WTC11 (cell line): ENCODE measurements around the gene SMAD6. TPM values are rescaled to one million over a fixed set of nuclear protein-coding genes. Genes with fewer than 3 reads are reported as not detected.

ENCODE experiments used
- ATAC-seq: fragments of 200-7000 bp; cut with Tn5 transposase; 2 replicates; pipeline ENCODE4 v1.10.0; 2021; ENCODE audit warnings: mild to moderate bottlenecking, moderate library complexity
- CTCF ChIA-PET: fragments of 300-600 bp; sonication (Branson Sonifier 250); formaldehyde crosslinking; loops from one replicate; lab custom pipeline; 2021; ENCODE audit warnings: antibody characterized with exemption; lab: Charles Lee
- POLR2A ChIA-PET: fragments of 350-600 bp; sonication (Branson Sonifier 250); formaldehyde crosslinking; loops from one replicate; lab custom pipeline; 2021; ENCODE audit warnings: antibody characterized with exemption; lab: Charles Lee
- DNase-seq: peaks from one replicate; pipeline ENCODE4 v3.0.0; 2021; ENCODE audit warnings: low spot score
- H3K27ac Mint-ChIP-seq: 2 replicates; pipeline ENCODE4 v1.8.0; 2021; ENCODE audit warnings: mixed read lengths
- H3K27me3 Mint-ChIP-seq: 2 replicates; pipeline ENCODE4 v1.8.0; 2021; ENCODE audit warnings: low read depth, mild to moderate bottlenecking, moderate library complexity, mixed read lengths
- H3K36me3 Mint-ChIP-seq: 2 replicates; pipeline ENCODE4 v1.8.0; 2021; ENCODE audit warnings: mixed read lengths
- H3K4me1 Mint-ChIP-seq: 2 replicates; pipeline ENCODE4 v1.8.0; 2022; ENCODE audit warnings: mixed read lengths
- H3K4me3 Mint-ChIP-seq: 2 replicates; pipeline ENCODE4 v1.8.0; 2021; ENCODE audit warnings: mild to moderate bottlenecking, moderate library complexity, mixed read lengths
- H3K9me3 Mint-ChIP-seq: 2 replicates; pipeline ENCODE4 v1.8.0; 2021; ENCODE audit warnings: mixed read lengths
- AR ChIP-seq: fragments of 250-450 bp; sonication (Bioruptor Pico); IDR thresholded peaks from 2 replicates; pipeline ENCODE4 v1.9.0; 2021; ENCODE audit warnings: mild to moderate bottlenecking
- ATF1 ChIP-seq: sonication (generic); formaldehyde crosslinking; IDR thresholded peaks from 2 replicates; pipeline ENCODE4 v1.8.1; 2023; ENCODE audit warnings: mild to moderate bottlenecking, moderate library complexity, missing genetic modification reagents
- E2F4 ChIP-seq: sonication (generic); formaldehyde crosslinking; IDR thresholded peaks from 2 replicates; pipeline ENCODE4 v1.8.1; 2022; ENCODE audit warnings: low read depth, mild to moderate bottlenecking, moderate library complexity, missing genetic modification reagents, borderline replicate concordance
- EMX1 ChIP-seq: fragments of 250-450 bp; sonication (Bioruptor Pico); IDR thresholded peaks from 2 replicates; pipeline ENCODE4 v1.8.0; 2021; ENCODE audit warnings: mild to moderate bottlenecking
- FOXK1 ChIP-seq: sonication (generic); formaldehyde crosslinking; IDR thresholded peaks from 2 replicates; pipeline ENCODE4 v1.8.0; 2022; ENCODE audit warnings: mild to moderate bottlenecking, moderate library complexity, missing genetic modification reagents
- IRF1 ChIP-seq: sonication (generic); formaldehyde crosslinking; IDR thresholded peaks from 2 replicates; pipeline ENCODE4 v1.8.0; 2023; ENCODE audit warnings: missing genetic modification reagents
- MYBL2 ChIP-seq: sonication (generic); formaldehyde crosslinking; IDR thresholded peaks from 2 replicates; pipeline ENCODE4 v1.8.1; 2023; ENCODE audit warnings: mild to moderate bottlenecking, moderate library complexity, missing genetic modification reagents
- NR3C1 ChIP-seq: sonication (generic); formaldehyde crosslinking; conservative IDR thresholded peaks from 2 replicates; pipeline ENCODE4 v1.8.1; 2023; ENCODE audit warnings: low read depth, mild to moderate bottlenecking, missing genetic modification reagents
- RORB ChIP-seq: fragments of 250-450 bp; sonication (Bioruptor Pico); IDR thresholded peaks from 2 replicates; pipeline ENCODE4 v1.9.0; 2021; ENCODE audit warnings: mild to moderate bottlenecking
- SMAD3 ChIP-seq: sonication (generic); formaldehyde crosslinking; IDR thresholded peaks from 2 replicates; pipeline ENCODE4 v1.8.0; 2022; ENCODE audit warnings: missing genetic modification reagents, mild to moderate bottlenecking, borderline replicate concordance
- SP1 ChIP-seq: sonication (generic); formaldehyde crosslinking; conservative IDR thresholded peaks from 2 replicates; pipeline ENCODE4 v1.8.1; 2022; ENCODE audit warnings: missing genetic modification reagents
- TEAD1 ChIP-seq: sonication (generic); formaldehyde crosslinking; IDR thresholded peaks from 2 replicates; pipeline ENCODE4 v1.8.0; 2022; ENCODE audit warnings: mild to moderate bottlenecking, missing genetic modification reagents
- USF1 ChIP-seq: sonication (generic); formaldehyde crosslinking; IDR thresholded peaks from 2 replicates; pipeline ENCODE4 v1.8.0; 2022; ENCODE audit warnings: mild to moderate bottlenecking, missing genetic modification reagents
- ZBTB21 ChIP-seq: sonication (generic); formaldehyde crosslinking; IDR thresholded peaks from 2 replicates; pipeline ENCODE4 v1.8.1; 2023; ENCODE audit warnings: mild to moderate bottlenecking, missing genetic modification reagents, borderline replicate concordance
- ZNF138 ChIP-seq: sonication (generic); formaldehyde crosslinking; conservative IDR thresholded peaks from 2 replicates; pipeline ENCODE4 v1.8.1; 2022; ENCODE audit warnings: mild to moderate bottlenecking, moderate library complexity, missing genetic modification reagents
- ZNF671 ChIP-seq: fragments of 250-450 bp; sonication (Bioruptor Pico); IDR thresholded peaks from 2 replicates; pipeline ENCODE4 v1.8.0; 2021; ENCODE audit warnings: mild to moderate bottlenecking
- total RNA-seq: library from RNA; stranded (reverse); gene quantifications from 3 replicates; pipeline ENCODE4 v1.2.3, GENCODE V29; 2021
- TF ChIP-seq, protein P1 (sequence below): sonication (generic); formaldehyde crosslinking; IDR thresholded peaks from 2 replicates; pipeline ENCODE4 v1.8.1; 2023; ENCODE audit warnings: mild to moderate bottlenecking, missing genetic modification reagents

The SMAD6 gene
- total RNA-seq, 1 experiment from 2014 or later = 13.9 TPM

- TF ChIP-seq EMX1 (CRISPR knock-in tag) (no peak), IRF1 (CRISPR knock-in tag) (no peak), SP1 (CRISPR knock-in tag) (no peak), E2F4 (CRISPR knock-in tag) (no peak), MYBL2 (CRISPR knock-in tag) (no peak), AR (CRISPR knock-in tag) (no peak), ZNF671 (no peak), TEAD1 (no peak), ZNF138 (CRISPR knock-in tag) (no peak), ZBTB21 (no peak), RORB (no peak), FOXK1 (no peak)
- TF ChIP-seq, protein P1, sequence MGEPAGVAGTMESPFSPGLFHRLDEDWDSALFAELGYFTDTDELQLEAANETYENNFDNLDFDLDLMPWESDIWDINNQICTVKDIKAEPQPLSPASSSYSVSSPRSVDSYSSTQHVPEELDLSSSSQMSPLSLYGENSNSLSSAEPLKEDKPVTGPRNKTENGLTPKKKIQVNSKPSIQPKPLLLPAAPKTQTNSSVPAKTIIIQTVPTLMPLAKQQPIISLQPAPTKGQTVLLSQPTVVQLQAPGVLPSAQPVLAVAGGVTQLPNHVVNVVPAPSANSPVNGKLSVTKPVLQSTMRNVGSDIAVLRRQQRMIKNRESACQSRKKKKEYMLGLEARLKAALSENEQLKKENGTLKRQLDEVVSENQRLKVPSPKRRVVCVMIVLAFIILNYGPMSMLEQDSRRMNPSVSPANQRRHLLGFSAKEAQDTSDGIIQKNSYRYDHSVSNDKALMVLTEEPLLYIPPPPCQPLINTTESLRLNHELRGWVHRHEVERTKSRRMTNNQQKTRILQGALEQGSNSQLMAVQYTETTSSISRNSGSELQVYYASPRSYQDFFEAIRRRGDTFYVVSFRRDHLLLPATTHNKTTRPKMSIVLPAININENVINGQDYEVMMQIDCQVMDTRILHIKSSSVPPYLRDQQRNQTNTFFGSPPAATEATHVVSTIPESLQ = no peak
- TF ChIP-seq, all 79 proteins: peak for 0
- H3K4me1 Mint-ChIP-seq = peaks cover 17% of the 10 kb centered on the region
- H3K27ac Mint-ChIP-seq = peak overlapping the region; percentile 78
- H3K36me3 Mint-ChIP-seq = no peaks in the 10 kb centered on the region
- ChIA-PET POLR2A (interaction anchor here (0.7 kb wide), 1 partner anchor 102 kb away, joined by 3 read pairs; no protein-coding TSS in a partner anchor), CTCF (interaction anchor here (1.4 to 2.0 kb wide), 3 partner anchors 19 to 49 kb away, joined by 3 to 7 read pairs (median 3); no protein-coding TSS in a partner anchor)
- no peaks in the 10 kb centered on the region for H3K9me3 Mint-ChIP-seq
- no peak overlapping the region for H3K4me3 Mint-ChIP-seq
- DNase-seq = no peak
- no peaks in the 10 kb centered on the region for H3K27me3 Mint-ChIP-seq
- ATAC-seq = no peak
These were observed 23.4 kb downstream of the SMAD6 start for GRCh38 chr15:66725464-66725785.

DNA sequence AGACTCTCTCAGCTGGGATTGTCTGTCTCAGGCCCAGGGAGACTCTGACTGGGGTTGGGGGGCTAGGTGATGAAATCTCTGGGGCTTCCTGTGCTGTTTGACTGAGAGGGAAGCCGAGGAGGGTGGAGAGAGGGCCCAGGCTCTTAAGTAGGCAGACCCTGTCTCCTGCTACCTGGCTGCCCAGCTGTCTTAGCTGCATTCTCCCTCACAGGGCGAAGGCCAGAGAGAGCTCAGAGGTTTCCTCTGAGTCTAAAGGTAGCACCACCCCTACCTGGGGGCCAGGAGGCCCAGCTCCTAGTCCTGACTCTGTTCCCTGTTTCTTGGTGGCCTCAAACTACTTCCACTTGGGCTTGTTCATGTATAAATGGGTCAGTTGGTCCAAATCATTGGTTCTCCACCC, 24.4 kb downstream of the SMAD6 start:
- DNase-seq (no peak), ATAC-seq (no peak)
- Mint-ChIP-seq H3K36me3 (no peaks in the 10 kb centered on the region), H3K9me3 (no peaks in the 10 kb centered on the region), H3K27me3 (no peaks in the 10 kb centered on the region), H3K4me1 (peaks cover 17% of the 10 kb centered on the region), H3K4me3 (no peak overlapping the region), H3K27ac (no peak overlapping the region)
- no peak for TF ChIP-seq USF1 (CRISPR knock-in tag)
- TF ChIP-seq NR3C1 (CRISPR knock-in tag) = no peak
- TF ChIP-seq SMAD3 (CRISPR knock-in tag) = no peak
- no peak for TF ChIP-seq ATF1 (CRISPR knock-in tag)
- ChIA-PET POLR2A (no interaction called here), CTCF (interaction anchor here (1.0 to 2.0 kb wide), 2 partner anchors 19 to 47 kb away, joined by 3 to 7 read pairs; no protein-coding TSS in a partner anchor)
